GM18907 (cell line): ENCODE results near the gene TUBGCP6.

Experiments used
- ATAC-seq: cut with Tn5 transposase; IDR thresholded peaks from one replicate; pipeline ENCODE4 v1.9.1; 2021; ENCODE audit warnings: mild to moderate bottlenecking, moderate library complexity; ENCODE audit not compliant: unreplicated experiment

TUBGCP6 gene

DNA sequence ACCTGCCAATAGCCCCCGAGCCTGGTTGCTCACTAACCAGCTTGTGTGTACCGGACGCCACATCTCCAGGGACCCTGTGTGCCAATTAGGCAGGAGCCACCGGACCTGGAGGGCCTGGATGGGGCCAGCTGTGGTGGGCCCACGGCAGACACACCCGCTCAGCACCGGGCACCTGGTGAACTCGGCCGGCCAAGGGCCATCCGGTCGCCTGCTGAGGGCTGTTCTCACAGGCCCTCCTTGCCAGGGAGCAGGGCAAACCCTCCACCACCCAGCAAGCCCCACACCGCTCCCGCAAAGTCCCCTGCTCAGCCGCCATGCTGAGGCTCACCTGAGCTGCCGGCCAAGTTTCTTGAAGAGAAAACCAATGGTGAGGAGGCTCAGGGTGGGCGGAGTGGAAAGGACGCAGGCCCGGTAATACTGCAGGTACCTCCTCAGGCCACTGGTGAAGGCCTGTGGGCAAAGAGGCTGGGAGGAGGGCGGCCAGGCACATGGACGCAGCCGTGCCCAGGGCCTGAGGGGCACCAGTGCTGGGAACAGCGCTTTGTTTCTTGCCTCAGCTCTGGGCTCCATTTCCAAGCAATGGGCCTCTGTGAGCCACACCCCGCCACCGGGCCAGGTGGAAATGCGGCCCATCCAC, 17.1 kb downstream of the TUBGCP6 start:
- no peak for ATAC-seq

DNA sequence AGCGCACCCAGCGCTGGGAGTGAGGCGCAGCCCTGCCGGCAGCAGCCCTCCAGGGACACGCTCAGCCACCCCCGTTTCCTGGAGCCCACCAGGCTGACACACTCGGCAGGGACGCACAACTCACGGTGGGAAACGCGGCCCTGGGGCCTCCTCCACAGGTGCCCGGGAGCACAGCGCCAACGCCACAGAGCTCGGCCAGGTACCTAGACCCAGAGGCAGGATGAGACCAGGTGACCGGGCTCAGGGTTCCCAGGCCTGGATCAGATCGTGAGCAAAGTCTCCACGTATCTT, 18.0 kb downstream of the TUBGCP6 start:
- no peak for ATAC-seq

DNA sequence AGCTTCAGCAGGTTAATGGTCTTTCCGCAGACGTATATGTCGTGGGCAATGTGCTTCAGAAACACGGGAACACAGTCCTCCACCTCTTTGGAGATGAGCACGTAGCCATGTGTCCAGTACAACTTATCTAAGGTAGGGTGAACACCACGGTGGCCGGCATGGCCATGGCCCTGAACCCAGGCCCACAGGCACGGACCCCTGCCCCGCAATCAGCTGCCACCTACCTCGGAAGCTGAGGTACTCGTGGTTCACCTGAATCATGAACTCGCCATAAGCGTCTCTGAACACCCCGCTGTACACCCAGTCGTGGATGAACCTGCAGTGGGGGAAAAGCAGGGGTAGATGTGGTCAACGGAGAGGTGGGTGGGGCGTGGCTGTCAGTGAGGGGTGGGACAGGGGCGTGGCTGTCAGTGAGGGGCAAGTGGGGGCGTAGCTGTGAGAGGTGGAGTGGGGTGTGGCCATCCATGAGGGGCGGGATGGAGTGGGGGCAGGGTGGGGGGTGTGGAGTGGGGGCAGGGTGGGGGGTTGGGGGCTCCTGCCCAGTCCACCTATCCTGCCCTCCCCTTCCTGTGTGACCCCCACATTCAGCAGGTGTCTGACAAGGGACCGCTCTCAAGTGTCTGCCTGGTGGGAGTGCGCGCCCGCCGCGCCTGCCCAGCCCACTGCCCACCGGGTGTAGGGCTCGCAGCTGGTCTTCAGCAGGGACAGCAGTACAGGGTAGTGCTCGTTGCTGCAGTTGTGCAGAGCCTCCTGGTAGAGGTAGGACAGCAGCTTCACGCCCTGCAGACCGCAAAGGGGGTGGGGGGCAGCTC, 18.6 kb downstream of the TUBGCP6 start:
- ATAC-seq, result no peak

DNA sequence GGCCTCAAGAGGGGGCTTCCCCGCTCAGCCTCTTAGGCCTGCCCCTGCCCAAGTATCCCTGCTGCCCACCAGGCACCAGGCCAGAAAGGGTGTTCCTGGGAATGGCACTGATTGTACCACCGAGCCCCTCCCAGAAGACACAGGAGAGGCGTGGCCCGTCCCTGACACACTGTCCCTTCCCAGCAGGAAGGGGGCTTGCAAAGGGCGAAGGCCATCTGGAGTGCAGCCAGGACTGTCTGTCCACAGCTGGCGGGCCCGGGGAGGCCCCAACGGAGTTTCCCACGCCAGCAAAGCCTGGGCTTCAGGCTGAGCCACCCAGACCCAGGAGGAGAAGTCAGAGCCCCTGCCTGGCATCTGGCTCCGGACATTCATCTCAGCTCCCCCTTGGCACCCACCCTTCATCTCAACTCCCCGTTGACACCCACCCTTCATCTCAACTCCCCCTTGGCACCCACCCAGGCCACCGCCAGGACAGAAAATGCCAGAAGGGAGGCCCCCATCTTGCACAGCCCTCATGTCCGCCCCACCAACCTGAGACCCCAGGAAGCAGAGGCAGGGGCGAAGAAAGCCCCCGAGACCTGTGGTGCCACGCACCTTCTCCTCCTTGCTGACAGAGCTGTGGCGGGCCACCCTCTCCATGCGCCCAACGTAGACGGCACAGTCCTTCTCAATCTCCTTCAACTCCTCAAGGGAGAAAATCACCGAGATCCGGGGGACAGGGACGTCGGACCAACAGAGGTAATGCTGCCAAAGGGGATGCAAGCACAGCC, 19.4 kb downstream of the TUBGCP6 start:
- ATAC-seq, result no peak

DNA sequence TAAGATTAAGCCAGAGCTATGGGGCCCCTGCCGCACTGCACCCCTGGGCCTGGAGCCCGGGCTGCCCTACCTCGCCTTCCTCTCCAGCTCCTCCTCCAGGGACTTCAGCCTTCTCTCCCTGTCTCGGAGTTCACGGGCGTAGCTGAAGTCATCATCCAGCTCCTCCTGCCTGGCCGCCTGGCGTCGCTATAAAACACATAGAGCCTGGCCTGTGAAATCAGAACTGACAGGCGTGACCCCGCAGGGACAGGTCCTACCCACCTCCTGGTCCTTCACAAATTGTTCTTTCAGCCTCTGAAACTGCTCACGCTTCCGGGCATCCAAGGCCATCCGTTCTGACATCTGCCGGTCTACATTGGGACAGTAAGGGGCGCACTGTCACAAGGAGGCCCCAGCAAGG, 20.8 kb downstream of the TUBGCP6 start:
- no peak for ATAC-seq

DNA sequence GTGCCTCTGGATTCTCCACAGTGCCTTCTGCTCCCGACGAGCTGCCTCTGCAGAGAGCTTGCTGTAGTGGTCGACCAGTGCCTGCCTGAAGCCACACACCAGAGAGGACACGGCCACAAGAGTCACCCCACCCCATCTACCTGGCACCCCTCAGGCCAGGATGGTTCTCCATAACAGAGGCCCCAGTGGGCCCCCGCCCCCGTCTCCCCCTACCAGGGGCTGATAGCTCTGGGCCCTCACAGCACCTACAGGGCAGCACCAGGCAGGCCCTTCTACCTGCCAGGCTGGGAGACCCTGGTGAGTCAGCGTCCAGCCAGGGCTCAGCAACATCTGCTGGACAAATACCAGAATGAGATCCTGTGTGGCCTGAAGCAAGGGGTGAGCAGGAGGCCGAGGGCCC, 22.3 kb downstream of the TUBGCP6 start:
- no peak for ATAC-seq

DNA sequence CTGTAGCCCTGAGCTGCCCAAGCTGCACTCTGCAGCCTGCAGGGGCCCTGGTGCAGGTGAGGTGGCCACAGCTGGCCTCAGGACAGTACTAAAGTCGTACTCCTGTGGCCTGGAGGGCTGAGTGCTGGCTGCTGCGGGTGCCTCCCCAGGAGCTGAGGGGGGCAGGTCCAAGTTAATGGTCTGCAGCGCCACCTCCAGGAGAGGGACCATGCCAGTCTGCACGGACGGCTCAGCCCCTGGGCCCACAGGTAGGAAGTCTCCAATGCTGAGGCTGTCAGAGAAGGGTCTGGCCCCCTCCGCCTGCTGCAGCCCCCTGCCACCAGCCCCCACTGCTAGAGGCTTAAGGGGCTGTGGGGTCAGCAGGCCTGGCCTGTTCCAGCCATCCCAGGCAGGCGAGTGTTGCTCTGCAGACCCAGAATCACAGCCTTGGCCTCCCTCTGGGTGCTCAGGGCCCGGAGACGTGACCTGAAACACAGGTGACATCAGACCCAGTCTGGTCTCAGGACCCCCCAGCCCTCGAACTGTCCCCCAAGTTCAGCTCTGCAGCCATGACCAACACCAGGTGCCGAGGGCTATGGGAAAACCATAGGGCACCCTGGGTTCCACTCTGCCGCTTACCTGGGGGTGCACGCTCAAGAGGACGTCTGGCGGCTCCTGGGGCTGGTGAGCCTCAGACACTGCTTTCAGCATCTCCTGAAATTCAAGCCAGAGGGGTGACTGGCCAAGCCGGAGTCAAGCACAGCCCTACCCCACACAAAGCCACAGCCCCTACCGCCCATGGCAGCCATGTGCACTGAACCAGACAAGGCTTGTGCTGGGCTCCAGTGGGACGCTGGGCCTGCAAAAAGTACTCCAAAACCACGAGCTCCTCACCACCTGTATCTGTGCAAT, 23.2 kb downstream of the TUBGCP6 start:
- no peak for ATAC-seq

DNA sequence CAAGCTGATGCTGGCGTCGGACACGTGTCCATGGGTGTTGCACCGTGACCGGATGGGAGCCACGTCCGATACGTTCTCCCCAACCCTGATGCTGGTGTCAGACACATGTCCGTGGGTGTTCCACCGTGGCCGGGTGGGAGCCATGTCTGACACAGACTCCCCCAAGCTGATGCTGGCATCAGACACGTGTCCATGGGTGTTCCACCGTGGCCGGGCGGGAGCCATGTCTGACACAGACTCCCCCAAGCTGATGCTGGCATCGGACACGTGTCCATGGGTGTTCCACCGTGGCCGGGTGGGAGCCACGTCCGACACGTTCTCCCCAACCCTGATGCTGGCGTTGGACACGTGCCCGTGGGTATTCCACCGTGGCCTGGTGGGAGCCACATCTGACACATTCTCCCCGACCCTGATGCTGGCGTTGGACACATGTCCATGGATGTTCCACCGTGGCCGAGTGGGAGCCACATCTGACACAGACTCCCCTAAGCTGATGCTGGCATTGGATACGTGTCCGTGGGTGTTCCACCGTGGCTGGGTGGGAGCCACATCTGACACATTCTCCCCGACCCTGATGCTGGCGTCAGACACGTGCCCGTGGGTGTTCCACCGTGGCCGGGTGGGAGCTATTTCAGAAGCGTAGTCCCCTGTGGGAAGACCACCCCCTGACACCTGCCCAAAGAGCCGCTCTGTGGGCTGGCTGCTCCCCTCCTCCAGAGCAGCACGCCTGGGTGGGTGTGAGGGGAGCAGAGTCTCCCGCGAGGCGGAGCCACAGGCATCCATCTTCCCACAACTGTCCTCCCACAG, 24.0 kb downstream of the TUBGCP6 start:
- ATAC-seq, result no peak

DNA sequence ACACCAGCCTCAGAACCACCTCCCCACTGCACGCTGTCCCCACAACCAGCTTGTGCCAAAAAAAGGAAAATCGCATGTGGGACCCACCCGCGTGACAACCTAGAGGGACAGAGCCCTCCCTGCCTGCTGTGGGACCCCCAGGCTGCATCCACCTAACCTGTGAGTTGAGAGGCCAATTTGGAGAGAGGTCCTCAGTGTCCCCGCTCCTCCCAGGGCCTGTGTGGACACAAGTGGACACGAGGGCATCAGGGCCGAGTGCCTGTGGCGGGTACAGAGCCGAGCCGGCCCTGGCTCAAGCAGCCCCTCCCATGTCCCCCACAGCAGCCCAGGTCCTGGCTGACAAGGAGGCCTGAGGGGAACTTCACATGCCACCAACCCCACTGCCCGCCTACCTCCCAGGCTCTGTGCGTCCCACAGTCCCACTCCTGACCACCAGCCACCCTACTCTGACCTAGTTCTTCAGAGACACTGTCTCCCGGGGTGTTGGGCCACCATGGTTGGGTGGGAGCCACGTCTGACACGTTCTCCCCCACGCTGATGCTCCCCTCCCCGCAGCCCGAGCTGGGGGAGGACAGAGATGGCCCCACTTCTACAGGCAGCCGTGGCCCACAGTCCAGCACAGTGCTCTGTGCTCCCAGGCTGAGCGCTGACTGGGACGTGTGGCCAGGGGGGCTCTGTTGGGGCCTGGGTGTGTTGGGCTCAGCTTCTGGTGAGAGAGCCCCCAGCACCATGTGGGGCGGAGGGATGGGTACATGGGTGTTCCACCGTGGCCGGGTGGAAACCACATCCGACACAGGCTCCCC, 24.8 kb downstream of the TUBGCP6 start:
- ATAC-seq, result no peak

DNA sequence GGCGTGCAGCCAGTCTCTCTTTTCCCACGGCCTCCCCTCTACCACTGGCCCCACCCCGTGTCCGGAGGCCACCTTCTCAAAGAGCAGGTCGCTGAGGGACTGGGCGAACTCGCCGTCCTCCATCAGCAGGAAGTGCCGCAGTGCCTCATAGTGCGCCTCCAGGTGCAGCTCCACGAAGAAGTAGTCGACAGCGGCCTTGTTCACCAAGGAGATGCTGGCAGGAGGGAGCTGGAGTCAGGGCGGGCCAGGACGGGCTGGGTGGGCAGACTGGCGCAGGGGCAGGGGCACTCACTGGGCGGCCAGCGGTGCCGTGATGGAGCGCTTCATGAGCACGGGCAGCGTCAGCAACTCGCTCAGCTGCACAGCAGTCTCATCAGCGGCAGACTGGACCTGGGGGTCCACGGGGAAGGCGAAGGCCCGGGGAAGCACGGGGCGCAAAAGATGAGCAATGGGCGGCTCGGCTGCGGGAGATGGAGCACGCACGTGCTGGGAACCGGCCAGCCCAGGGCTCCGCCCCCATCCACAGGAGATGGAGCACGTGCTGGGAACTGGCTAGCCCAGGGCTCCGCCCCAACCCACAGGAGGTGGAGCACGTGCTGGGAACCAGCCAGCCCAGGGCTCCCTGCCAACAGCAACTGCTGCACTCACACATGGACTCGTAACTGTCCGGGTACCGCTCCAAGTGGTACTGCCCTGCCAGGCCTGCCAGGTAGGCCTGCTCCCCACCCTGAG, 25.7 kb downstream of the TUBGCP6 start:
- ATAC-seq, result no peak

DNA sequence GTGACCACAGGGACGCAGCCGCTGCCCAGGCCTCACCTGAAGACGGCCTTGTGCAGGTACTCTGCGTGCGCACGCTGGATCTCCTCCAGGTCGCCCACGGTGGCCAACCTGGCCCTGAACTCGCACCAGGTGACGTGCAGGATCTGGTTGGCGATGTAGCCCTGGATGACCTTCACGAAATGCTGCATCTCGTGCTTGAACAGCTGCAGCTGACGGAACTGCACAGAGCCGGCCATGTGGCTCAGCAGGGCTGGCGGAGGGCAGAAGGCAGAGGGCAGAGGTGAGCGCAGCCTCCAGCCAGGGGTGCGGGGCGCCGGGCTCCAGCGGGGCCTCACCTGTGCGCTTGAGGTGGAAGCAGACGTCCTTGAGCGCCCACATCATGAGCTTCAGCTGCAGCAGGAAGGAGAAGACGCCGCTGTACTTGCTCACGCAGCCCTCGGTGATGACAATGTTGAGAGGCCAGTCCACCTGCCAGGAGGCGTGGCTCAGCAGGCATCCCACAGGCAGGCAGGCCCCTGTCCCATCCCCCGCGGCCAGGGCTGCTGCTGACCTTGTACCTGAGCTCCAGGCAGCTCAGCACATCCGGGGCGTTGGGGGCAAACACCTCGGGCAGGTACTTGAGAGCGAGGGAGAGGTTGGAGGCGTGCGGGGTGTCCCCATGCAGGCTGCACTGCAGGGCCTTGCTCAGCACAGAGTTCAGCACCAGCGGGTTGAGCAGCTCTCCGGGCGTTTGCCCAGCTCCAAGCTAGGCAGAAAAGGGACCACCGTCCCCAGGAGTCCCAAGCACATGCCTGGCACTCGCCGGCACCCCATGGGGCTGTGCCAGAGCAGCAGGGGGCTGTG, 26.4 kb downstream of the TUBGCP6 start:
- no peak for ATAC-seq

DNA sequence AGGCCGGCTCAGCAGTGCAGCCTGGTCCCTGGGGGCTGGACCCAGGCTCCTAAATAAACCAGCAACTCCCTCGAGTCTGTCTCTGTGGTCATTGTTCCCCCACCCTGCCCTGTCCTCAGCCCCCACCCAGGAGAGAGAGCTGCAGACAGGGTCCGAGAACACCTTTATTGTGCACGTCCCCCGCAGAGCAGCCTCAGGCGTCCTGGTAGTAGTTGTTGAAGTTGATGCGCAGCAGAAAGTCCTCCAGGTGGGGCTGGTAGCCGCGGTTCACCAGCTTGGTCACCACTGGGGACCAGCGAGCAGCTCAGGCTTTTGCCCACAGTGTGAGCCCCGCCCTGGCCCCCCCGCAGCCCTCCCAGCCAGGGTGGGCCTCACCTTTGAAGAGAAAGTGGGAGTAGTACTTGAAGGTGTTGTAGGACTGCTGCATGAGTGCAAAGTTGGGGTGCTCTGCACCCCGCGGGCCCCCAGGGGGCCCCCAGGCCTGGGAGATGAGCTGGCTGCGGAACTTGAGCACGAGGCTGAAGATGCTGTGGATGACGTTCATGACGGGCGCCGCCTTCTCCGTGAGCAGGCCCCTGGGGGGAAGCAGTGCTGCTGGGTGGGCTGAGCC, 27.2 kb downstream of the TUBGCP6 start:
- ATAC-seq, result no peak

DNA sequence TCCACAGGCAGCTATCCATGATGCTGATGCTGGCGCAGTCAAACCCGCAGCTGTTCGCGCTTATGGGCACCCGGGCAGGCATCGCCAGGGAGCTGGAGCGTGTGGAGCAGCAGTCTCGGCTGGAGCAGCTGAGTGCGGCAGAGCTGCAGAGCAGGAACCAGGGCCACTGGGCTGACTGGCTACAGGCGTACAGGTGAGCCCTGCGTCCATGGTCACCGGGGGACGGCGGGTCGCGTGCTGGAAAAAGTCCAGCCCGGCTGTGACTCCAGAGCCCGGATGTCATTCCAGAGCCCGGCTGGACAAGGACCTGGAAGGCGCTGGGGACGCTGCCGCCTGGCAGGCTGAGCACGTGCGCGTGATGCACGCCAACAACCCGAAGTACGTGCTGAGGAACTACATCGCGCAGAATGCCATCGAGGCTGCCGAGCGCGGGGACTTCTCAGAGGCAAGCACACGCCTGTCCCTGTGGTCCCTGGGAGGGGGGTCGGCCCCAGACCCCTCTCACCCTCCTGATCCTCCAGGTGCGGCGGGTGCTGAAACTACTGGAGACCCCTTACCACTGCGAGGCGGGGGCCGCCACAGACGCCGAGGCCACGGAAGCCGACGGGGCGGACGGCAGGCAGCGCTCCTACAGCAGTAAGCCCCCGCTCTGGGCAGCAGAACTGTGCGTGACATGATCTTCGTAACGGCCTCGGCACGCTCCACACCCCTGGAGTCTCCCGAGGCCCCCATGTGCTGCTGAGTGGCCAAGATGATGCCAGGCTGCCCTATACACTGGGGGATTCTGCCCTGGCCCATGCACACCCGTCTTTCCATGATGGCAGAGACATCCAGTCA, 27.9 kb downstream of the TUBGCP6 start:
- no peak for ATAC-seq

DNA sequence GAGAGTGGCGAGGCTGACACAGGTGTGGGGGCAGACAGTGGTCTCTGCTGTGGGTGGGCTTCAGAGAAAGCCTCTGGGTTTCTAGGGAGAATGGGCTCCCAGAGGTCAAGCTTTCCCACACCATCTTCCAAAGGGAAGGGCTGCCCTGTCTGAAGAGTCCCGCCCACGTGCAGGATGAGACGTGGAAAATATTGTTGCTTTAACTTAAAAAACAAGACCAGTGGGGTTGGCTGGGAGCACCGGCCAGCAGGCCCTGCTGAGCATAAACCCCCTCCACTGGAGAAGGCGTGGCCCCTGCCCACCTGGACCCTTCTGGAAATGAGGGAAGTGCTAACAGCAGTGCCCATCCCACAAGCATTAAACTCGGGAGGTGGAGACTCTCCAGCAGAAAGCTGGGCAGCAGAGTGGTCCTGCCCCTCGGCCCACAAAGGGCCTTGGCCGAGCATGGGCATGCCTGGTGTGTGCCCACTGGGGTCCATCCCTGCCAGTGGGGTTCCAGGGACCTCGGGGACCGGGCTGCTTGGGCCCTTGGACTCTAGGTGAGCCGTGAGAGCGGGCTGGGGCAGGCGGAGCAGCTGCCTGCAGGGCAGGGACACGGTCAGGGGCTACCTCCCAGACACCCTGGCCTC, 28.7 kb downstream of the TUBGCP6 start:
- ATAC-seq, result no peak

DNA sequence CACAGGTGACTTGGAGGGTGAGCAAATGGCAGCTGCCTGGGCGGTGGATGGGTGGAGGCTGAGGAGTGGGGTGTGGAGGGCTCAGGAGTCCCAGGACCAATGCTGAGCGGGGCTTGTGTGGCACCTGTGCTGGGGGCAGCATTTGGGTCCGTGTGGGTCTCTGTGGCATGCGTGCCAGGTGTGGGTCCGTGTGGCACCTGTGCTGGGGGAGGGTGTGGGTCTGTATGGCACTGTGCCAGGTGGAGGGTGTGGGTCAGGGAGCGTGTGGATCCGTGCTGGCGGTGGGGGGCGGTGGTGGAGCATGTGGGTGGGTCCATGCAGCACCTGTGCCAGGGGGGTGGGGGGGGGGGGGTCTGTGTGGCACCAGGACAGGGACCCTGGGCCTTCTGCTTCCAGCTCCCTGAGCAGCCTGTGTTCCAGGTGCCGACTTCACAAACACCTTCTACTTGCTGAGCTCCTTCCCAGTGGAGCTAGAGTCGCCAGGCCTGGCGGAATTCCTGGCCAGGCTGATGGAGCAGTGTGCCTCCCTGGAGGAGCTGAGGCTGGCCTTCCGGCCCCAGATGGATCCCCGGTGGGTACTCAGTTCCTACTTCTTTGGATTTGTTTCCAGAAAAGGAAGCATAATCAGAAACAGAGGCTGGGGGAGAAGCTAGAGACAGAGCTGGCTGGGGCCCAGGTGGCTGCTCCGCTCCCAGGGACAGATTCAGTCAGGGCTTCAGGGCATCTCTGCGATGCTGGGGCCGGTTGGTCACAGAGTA, 29.3 kb downstream of the TUBGCP6 start:
- no peak for ATAC-seq
